HG03378 (cell line): ENCODE measurements around the gene IFITM1.
"Not testable (repeated sequence)": the region's sequence is repeated elsewhere in the genome, so short reads cannot be mapped to it uniquely, and the experiment has no call there.

Source experiments
- ATAC-seq: cut with Tn5 transposase; IDR thresholded peaks from one replicate; pipeline ENCODE4 v1.9.1; 2021; ENCODE audit warnings: mild to moderate bottlenecking, moderate library complexity; ENCODE audit not compliant: unreplicated experiment

The IFITM1 gene

DNA sequence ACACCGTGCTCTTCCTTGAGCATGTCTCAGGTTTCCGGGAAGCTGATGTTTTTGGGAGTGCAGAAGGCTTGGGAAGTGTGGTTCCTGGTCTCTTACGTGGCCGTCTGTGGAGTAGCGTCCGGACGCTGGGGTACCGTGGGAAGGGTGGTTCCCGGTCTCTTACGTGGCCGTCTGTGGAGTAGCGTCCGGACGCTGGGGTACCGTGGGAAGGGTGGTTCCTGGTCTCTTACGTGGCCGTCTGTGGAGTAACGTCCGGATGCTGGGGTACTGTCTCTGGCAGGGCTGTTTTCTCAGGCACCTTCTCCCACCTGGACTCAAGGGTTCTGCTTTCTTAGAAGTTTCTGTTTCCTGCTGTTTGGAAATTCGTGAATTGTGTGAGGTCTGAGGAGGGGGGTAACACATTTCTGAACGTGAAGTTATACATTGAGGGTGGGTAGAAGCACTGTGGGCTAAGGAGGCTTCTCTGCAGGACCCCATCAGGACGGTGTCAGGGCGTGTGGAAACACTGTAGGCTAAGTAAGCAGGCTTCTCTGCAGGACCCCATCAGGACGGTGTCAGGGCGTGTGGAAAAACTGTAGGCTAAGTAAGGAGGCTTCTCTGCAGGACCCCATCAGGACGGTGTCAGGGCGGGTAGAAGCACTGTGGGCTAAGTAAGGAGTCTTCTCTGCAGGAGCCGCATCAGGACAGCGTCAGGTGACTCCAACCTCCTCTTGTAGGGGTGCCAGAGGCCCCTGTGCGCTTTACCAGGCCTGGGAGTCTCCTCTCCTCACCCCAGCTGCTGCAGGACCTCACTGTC is 12.2 kb downstream of the IFITM1 start:
- ATAC-seq = no peak

- ATAC-seq = no peak
These were observed 12.7 kb downstream of the IFITM1 start for GRCh38 chr11:326592-326841.

GRCh38 chr11:326842-327580 is 13.2 kb downstream of the IFITM1 start:
- peak; percentile 70 for ATAC-seq

GRCh38 chr11:327581-327923 is 13.7 kb downstream of the IFITM1 start:
- no peak for ATAC-seq

- ATAC-seq = no peak
These were observed 14.2 kb downstream of the IFITM1 start for GRCh38 chr11:328012-328411.

DNA sequence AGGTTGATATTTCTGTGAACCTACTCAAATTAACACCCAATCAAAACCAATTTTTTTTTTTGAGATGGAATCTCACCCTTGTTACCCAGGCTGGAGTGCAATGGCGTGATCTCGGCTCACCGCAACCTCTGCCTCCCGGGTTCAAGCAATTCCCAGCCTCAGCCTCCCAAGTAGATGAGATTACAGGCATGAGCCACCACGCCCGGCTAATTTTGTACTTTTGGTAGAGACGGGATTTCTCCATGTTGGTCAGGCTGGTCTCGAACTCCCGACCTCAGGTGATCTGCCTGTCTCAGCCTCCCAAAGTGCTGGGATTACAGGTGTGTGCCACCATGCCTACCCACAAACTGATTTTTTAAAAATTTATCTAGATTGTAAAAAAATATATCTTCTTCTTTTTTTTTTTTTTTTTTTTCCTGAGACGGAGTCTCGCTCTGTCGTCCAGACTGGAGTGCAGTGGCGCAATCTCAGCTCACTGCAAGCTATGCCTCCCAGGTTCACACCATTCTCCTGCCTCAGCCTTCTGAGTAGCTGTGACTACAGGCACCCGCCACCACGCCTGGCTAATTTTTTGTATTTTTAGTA is 14.8 kb downstream of the IFITM1 start:
- not testable (repeated sequence) for ATAC-seq

- no peak for ATAC-seq
These were observed 16.0 kb downstream of the IFITM1 start for GRCh38 chr11:329886-330253.

GRCh38 chr11:330307-330693 is 16.5 kb downstream of the IFITM1 start:
- no peak for ATAC-seq

DNA sequence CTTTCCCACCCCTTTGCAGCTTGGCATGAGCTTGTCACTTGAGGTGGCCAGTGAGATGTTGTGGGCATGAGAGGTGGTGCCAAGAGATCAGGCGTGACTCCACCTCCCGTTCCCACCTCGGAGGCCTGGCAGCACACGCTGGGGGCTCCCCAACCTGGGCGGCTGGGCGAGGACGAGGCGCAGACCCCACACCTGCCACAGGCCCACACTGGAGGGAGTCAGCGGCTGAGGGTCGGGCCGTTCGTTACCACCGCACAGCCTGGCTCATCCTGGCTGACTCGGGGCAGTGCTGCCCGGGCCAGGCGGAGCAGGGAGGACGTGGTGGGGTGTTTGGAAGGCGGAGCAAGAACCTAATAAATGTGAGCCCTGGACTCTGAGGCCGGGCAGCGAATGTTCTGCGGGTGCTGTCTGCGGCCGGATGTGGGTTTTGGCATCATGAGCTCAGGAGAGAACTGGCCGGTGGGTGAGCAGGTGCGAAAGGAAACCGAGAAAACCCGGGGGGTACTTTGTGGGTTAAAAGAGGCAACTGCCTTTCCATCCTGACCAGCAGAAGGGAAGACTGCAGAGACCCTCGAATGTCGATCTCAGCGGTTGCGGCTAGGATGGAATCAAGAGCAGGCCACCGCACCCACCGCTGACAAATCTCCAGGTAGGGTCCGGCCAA is 17.0 kb downstream of the IFITM1 start:
- no peak for ATAC-seq

DNA sequence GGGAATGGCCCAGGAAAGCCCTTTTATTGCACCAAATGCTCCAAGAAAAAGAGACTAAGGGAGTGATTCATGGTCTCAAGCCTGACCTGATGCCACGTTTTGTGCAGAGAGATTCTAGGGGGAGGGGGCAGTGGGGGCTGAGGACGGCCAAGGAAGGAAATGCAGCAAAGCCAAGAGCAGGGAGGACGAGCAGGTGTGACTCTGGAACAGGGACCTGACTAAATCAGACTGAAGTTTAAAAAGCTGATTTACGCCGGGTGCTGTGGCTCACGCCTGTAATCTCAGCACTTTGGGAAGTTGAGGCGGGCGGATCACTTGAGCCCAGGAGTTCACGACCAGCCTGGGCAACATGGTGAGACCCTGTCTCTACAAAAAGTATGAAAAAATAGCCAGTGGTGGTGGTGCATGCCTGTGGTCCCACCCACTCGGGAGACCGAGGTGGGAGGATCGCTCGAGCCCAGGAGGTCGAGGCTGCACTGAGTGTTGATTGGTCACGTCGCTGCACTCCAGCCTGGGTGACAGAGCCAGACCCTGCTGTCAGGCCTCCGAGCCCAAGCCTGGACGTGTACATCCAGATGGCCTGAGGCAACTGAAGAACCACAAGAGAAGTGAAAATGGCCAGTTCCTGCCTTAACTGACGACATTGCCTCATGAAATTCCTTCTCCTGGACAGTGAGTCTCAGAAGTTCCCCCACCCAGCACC is 17.7 kb downstream of the IFITM1 start:
- ATAC-seq = no peak

GRCh38 chr11:332651-333480 is 19.0 kb downstream of the IFITM1 start:
- no peak for ATAC-seq

DNA sequence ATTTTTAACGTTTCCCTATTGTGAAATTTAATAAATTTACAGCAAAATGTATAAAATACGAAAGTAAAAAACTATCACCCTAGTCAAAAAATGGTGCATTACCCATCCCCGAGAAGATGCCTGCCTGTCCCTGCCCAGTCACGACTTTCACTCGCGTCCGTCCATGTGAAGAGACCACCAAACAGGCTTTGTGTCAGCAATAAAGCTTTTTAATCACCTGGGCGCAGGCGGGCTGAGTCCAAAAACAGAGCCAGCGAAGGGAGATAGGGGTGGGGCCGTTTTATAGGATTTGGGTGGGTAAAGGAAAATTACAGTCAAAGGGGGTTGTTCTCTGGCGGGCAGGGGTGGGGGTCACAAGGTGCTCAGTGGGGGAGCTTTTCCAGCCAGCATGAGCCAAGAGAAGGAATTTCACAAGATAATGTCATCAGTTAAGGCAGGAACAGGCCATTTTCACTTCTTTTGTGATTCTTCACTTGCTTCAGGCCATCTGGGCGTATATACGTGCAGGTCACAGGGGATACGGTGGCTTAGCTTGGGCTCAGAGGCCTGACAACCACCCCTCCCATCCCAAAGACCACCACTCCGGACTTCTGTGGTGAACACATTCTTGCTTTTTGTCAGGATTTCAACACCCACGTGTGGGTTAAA is 19.9 kb downstream of the IFITM1 start:
- ATAC-seq = not testable (repeated sequence)

DNA sequence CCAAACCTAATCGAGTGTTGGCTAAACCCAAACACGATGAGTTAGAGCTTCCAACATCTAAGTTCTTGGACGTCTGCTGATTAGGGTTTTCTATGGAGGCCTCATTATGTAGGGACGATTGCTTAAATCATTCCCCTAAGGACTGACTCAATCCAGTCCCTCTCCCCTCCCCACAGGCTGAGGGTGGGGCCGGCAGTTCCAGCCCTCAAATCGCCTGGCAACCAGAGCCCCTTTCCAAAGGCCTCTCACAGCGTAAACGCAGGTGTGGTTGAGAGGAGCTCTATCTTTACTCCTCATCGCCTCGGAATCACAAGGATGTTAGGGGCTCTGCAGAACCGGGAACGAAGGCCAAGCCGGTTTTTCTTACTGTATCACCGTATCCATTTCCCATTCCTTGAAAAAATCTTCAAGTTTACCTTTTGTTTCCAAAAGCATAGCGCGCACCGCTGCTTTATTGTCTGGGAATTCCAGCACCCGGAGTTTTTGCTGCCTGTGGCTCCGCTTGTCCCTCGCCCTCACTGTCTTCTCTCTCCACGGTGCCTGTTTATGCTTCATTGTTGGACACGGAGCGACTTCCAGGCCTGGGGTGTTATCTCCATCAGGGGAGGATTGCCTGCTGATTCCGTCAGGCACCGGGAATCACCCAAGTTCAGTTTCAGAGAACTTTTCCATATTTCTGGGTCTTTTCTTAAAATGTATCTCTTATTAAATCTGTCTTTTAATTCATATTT is 20.6 kb downstream of the IFITM1 start:
- ATAC-seq = no peak

DNA sequence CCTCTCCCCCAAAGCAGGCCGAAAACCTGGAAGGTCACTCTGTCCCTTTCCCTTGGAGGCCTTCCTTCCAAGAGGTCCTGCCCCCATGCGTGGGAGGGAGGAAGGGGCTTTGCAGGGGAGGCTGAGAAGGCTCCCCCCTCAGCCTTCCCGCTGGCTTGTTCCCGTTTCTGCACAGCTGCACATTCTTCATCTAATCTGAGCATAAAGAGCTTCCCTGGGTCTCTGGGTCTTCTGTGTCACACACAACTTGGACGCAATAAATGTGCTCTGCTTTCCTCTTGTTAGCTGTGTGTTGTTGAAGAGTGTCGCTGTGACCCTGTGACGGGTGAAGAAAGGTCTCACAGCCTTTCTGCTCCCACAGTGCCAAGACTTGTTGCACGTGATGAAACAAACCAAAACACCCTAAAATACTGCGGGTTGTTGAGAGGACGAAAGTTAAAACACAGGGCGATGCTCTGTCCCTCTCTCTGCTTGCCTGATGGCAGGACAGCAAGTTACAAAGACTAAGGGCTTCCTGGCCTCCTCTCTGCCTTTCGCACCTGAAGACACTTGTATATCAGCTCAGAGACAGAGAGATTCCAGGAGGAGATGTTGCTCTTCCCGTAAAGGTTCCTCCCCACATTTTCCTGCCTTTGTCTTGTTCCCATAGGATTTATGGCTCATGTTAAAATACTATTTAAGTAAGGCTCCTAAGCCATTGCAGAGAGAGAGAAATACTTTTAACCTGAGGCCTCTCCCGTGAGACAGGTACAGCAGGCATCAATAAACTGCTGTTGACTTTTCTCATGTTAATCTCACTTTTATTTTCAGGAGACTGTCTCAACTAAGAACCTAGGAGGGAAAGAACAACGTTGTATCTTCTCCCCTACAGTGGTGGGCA is 22.2 kb downstream of the IFITM1 start:
- no peak for ATAC-seq

DNA sequence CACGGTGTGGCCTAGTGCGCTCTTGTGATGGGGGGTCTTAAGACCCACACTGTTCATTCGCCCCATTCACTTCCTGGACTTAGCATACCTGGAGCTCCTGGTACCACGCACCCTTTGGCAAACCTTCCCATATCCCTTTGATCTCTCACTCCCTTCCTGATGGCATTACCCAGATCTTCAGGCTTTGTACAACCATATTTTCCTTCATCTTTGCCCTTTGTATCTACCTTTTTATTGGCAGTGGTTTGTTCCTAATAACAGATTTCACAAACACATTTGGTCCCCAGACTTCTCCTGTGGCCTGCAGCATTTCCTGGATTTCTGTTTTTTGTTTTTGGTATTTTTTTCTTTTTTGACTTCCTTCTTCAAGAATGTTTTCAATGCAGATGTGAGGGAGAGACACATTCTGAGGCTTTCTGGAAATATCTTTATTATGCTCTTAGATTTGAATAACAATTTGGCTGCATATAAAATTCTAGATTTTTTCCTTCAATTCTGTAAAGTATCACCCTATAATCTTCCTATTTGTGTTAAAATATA is 22.9 kb downstream of the IFITM1 start:
- no peak for ATAC-seq

GRCh38 chr11:337711-338110 is 23.9 kb downstream of the IFITM1 start:
- ATAC-seq = no peak

- no peak for ATAC-seq
These were observed 26.1 kb downstream of the IFITM1 start for GRCh38 chr11:339963-340362.
